ENCODE results near the gene CPNE4.

Gene CPNE4

GRCh38 chr3:131602011-131602779 is 432.6 kb downstream of the CPNE4 start:
- H3K4me3 ChIP-seq (ENCODE audit: low read depth, low read length), result no peak overlapping the region
- TF ChIP-seq CTCF (conservative IDR thresholded peaks at IDR 0.05; ENCODE audit: low read depth, low read length), result no peak
- DNase-seq (ENCODE audit: low read depth), result no peak

- no peak for TF ChIP-seq CTCF (conservative IDR thresholded peaks at IDR 0.05; ENCODE audit: low read depth, low read length)
- no peak for DNase-seq (ENCODE audit: low read depth)
- no peak overlapping the region for H3K4me3 ChIP-seq (ENCODE audit: low read depth, low read length)
Observed at GRCh38 chr3:131597816-131598215, 437.0 kb downstream of the CPNE4 start.

GRCh38 chr3:131596884-131597283 is 437.9 kb downstream of the CPNE4 start:
- H3K4me3 ChIP-seq (ENCODE audit: low read depth, low read length), result no peak overlapping the region

GRCh38 chr3:131591394-131592014 is 443.3 kb downstream of the CPNE4 start:
- no peak for TF ChIP-seq CTCF (conservative IDR thresholded peaks at IDR 0.05; ENCODE audit: low read depth, low read length)
- H3K4me3 ChIP-seq (ENCODE audit: low read depth, low read length), result no peak overlapping the region
- DNase-seq (ENCODE audit: low read depth), result peak; percentile 78

More at GRCh38 chr3:131596884-131597283, 437.9 kb downstream of the CPNE4 start:
- DNase-seq (ENCODE audit: low read depth), result no peak
- TF ChIP-seq CTCF (conservative IDR thresholded peaks at IDR 0.05; ENCODE audit: low read depth, low read length), result no peak

GRCh38 chr3:131586277-131586676 is 448.5 kb downstream of the CPNE4 start:
- TF ChIP-seq CTCF (conservative IDR thresholded peaks at IDR 0.05; ENCODE audit: low read depth, low read length), result no peak
- H3K4me3 ChIP-seq (ENCODE audit: low read depth, low read length), result no peak overlapping the region
- no peak for DNase-seq (ENCODE audit: low read depth)

GRCh38 chr3:131582438-131582837 is 452.4 kb downstream of the CPNE4 start:
- no peak overlapping the region for H3K4me3 ChIP-seq (ENCODE audit: low read depth, low read length)
- DNase-seq (ENCODE audit: low read depth), result no peak
- no peak for TF ChIP-seq CTCF (conservative IDR thresholded peaks at IDR 0.05; ENCODE audit: low read depth, low read length)

- peak; percentile 3 for DNase-seq (ENCODE audit: low read depth)
- TF ChIP-seq CTCF (conservative IDR thresholded peaks at IDR 0.05; ENCODE audit: low read depth, low read length), result peak; percentile 26
- no peak overlapping the region for H3K4me3 ChIP-seq (ENCODE audit: low read depth, low read length)
Observed at GRCh38 chr3:131568460-131568859, 466.4 kb downstream of the CPNE4 start.
